GM20431 (cell line): Measurements from ENCODE around the gene VCAN.

Experiments used
- in situ Hi-C: fragments of 300-500 bp; cut with MseI, MboI; formaldehyde crosslinking; loops from one replicate; pipeline ENCODE4 v1.15.0; 2020; ENCODE audit warnings: low sequenced_read_pairs; ENCODE audit not compliant: unreplicated experiment

The VCAN gene

DNA sequence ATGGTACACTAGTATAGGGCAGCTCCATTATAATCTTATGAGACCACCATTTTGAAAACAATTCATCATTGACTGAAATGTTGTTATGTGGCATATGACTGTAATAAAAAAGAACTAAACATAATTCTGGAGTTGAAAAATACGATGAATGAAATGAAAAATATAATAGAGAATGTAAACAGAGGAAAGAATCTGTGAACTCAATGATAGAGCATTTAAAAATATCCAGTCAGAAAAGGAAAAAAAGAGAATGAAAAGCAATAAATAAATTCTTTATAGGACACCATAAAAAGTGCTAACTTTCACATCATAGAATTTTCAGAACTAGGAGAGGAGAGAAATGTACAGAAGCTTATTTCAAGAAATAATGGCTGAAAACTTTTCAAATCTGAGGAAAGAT lies 17.6 kb upstream of the VCAN start:
- in situ Hi-C loops: no loop called here

DNA sequence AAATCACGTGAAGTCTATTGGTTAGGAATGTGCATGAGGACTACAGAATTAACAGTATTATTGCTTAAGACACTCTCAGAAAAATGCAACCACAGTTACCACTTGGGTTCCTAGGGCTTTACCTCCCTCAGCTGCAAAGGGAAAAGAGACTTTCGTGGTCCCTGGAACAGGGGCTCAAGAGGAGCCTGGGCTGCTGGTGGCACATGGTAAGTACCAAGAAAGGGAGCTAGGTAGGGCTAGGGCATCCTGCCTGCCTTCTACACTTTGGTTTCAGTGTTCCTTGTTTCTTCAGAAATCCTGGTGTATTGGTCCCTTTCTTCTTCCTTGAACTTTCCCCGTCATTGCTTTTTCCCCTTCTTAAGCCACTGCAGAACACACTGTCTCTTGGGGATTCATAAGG lies 7.3 kb upstream of the VCAN start:
- in situ Hi-C loops: no loop called here

DNA sequence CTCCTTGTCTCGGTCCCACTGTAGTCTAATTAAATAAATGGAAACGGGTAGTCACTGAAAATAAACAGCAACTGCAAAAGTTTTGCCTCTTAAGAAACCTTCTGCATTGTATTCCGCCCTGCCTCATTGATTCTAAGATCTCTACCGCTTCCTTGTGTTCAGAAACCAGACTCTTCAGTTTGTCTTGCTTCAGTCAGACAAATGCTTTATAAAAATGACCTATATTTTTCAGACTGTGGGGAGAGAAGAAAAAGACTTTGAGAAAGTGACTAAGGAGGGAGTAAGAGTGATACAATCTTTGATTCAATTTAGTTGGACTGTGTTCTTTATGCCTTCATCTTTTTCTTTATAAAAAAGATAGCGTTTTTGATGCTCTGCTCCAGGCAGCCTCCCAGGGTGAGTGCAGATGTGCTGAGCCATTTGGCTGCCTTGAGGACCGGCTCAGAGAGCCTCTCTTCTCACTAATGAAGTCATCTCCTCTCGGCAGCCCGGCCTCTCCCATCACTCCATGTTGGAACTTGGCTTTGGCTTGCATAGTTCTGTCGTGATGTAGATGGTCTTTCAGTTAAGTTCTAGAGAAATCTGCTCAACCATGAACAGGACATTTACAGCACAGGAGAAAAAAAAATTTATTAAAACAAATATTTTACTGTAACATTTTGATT lies 4.0 kb upstream of the VCAN start:
- in situ Hi-C loops: no loop called here

DNA sequence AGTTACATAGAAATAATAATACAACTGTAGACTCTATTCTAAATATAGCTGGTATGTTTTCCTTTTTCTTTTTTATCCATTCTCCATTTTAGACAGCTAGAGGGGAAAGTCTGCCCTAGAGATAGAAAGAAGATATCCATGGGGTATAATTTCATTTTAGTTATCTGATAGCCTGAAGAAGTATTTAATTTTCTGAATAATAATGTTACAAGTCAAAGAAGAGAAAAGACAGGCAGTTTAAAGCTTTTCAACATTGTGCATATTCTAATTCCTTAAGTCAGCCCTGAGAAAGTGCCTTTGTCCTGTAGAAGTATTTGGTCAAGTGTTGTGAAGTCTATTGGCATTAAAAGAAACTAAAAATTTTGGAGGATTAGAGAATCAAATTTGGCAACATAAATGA lies 2.5 kb upstream of the VCAN start:
- in situ Hi-C loops: no loop called here

DNA sequence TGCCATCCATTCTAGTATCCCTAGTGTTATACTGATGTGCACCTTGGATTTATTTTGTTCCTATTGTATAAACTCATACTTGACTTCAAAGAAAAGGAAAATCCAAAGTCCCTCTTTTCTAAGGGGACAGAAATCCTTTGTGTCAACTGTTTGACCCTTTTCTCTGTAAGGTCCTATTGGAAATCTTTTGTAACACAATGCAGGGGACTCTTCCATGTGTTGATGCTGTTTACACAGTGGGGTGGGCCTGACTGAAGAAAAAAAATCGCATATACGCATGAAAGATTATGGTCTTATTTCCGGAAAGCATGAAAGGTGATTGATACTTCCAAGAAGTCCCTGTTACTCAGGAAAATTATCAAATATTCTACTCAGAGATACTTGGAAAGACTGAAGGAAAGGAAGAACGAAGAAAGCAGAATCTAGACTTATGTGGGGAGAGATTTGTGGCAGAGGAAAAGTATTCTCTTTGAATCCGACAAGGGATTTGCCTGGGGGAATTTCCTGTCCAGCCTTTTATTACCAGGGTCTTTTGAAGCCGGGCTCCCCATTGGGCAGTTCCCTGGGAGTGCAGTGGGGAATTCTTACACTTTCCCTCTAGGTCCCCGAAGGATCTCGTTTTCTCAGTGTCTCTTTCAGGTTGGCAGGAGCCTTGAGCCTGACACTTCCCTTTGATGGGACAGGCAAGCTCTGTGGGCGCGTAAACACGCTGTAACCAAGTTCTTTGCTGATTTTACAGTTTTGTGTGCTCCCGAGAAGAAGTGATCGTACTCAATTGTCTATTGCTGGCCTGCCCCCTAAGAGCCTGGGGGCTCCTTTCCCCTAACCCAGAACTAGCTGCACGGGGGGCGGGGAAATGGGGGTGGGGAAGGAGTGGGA lies 779 bp upstream of the VCAN start:
- in situ Hi-C loops: no loop called here

DNA sequence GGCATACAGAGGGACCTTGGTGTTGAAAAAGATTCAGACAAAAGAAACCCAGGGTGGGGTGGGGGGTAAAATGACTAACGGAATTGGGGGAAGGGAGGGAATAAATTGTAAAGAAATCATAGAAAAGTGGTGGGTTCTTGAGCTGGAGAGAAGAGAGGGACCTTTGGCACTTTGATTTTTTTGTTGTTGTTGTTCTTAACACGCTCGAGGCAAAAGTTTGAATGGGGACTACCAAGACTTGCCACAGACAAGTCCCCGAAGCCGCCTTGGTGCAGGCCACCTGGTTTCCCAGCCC lies 616 bp downstream of the VCAN start:
- in situ Hi-C loops: no loop called here

DNA sequence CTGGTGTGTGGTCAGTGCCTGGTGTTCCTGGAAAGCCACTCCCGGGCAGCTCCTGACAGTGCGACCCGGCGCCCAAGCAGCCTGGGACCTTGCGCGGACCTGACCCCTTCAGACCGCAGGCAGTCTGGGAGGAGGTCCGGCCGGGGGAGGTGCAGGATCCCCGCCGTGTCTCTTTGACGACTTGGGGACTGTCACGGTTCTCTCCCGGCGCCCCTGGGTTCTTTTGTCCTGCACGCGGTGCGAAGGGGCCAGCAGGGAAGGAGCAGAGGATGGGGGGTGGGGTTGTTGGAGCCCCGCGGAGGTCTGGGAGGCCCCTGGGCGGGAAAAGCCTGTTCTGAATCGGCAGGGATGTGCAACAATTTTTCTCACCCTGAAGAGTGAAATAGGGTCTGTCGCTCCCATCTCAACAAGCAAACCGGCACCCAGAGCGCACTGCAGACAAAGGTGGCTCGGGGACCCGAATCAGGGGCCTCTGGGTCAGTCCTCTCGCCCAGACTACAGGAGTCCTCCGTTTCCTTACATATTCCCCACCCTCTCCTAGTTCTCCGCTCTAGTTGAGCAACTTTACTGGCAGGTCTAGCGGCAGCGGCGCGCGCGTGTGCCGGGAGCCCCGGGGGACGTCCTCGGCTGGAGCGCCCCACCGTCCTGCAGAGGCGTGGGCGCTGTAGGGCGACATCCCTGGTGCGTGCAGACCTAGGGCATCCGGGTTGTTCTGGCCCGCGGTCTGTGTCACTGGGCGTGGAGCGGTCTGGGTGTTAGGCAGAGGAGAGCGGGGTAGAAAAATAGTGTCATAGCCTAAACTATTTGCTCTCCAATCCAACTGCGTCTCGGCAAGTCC lies 1.2 kb downstream of the VCAN start:
- in situ Hi-C loops: no loop called here

DNA sequence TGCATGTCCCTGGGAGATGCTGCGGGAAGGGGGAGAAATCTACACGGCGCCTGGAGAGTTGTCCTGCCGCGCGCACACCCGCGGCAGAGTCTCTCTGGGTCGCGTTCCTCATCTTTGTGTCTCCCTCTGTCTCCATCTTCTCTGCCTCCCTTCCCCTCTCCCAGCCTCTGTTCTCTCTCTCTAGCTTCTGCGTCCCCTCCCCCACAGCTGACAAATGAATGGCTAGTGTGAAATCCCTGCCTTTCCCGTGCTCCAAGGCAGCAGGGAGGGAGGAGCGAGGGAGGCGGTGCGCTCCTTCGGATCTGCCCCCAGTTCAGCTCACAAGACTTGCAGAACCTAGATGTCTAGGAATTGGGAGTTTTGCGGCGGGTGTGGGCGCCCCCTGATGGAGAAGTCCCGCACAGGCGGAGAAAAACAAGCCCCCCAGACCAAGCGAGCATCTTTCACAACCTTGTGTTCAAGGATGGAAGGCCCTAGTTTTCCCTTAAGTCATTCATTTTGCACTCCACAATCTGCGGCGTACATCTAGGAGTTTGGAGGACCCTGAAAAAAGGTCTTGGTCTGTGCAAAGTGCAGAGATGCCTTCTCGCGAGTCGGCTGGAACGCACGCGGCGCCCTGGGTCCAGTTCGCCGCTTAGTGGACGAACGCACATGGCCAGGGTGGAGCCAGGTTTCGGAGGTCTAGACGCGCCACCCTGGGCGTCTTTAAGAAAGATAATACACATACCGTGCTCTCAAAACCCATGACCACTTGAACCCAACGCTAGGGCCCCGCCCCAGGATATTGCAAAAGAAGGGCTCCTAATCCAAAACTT lies 2.0 kb downstream of the VCAN start:
- in situ Hi-C loops: no loop called here

DNA sequence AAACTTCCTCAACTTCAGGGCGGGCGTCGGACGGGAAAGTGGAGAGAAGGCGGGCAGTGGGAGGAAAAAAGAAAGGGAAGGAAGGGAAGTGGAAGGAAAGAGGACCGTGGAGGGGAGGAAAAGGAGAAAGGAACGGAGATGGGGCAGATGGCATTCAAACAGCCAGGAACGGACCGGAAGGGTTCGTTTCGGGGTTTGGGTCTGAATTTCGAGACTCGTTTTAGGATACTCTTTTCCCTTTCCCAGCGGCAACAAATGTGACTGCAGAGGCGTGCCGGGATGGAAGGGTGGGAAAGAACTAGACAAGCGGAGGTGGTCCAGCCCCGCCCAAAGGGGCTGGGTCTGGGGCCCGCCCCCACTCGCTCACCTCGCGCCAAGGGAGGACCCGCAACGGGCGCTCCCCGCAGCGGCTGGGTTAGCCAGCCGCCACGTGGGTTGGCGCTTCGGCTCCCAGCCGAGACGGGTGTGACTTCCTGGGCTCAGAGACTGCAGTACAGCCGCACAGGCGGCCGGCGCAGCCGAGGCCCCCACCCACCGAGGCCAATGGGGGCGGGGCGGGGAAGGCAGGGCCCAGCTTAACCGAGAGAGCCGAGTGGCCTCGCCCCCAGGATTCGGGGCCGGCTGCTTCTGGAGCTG lies 2.7 kb downstream of the VCAN start:
- in situ Hi-C loops: no loop called here

DNA sequence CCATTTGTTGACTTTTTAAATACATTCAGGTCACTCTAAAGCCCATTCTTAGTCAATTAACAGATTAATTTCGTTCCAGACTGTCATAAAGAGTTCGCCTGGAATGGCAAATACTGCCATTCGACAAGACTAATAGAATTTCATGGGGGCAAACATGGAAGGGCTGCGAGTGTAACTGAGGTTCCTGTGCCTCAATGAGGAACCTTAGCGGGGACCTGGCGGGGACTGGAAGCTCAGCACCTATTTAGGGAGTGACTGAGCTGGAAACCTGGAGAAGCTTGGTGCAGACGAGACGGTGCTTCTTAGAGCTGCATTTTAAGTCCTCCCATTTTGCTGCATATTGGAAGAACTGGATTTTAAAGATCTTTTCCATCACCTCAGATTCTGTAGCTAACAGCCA lies 3.4 kb downstream of the VCAN start:
- in situ Hi-C loops: no loop called here

DNA sequence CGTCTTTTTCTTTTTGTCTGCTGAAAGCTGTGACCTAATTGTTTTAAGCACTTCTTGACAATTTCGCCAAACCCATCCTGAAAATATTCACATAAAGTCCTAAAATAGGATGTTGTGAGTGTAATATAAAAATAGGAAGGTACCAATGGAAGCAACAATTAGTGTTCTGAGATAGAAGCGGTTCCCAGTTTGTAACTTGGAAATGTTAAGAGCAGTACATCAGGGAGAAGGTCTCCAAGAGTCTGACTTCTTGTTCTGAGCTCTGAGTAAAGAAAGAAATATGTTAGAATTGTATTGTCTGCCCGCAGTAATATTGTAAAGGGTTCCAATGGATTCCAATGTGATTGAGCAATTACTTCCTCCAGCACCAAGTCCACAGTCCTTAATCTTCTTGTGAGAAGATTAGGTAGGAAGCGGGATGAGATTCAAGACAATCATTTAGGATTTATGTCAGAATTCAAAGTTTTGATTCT lies 3.9 kb downstream of the VCAN start:
- in situ Hi-C loops: no loop called here

DNA sequence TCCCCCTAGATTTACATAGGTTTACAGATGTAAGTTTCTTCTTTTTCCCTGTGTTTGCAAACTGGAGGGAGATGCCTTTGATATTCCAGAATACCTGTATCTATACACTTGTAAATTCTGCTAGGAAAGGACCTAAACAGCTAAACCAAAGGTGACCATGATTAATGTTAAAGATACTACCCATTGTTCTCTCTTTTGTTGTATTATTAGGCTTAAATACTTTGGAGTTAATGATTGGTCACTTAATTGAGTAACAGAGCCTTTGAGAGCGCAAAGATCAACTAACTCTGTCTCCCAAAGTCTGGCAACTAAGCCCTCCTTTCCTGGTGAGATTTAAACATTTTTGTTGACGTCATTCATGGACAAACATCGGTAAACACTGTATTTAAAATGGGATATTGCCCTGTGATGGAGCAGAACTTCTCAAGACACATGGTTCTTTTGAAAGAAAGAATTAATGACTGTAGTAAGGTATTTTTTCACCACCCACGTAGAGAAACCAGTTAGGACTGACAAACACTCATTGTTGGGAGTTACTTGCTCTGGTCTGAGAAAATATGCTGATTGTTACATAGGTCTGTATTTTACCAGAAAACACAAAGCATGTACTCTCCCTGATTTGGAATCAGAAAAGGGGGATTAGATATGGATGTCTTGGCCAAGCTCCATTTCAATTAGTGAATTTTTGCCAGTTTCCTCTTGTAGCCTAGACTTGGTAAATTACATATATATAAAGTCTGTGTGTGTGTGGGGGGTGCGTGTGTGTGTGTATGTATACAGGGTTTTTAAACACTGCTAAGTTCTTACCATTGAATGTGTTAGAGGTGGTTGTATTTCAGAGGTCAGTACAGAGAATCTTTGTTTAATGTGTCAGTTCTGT lies 4.6 kb downstream of the VCAN start:
- in situ Hi-C loops: no loop called here

DNA sequence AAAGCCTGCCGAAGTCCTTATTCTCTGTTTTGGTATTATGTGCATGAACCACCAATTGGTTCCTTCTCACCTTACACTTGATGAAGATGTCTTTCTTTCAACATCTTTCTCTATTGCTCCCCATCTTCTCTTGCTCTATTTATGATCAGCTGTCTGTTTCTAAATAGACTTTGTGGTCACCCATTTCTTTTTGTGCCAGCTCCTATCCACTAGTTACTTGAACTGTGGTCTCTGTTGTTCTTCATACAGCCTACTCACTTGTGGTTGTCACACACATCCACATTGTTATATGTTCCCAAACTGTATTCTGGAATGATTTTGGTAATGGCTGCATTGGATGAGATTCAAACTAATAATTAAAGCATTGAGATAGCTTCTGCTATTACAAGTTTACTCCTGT lies 11.4 kb downstream of the VCAN start:
- in situ Hi-C loops: no loop called here

DNA sequence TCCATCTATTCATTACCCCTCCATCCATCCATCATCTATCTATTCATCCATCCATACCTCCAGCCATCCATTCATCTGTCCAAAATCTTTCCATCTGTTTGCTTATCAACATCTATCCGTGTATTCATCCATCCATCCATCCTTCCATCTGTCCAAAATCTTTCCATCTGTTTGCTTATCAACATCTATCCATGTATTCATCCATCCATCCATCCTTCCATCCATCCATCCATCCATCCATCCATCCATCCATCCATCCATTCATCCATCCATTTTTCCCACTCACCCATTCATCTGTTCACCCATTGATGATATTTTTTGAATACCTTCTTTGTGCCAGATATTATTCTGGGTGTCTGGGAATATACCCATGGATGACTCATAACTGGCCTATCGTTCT lies 12.8 kb downstream of the VCAN start:
- in situ Hi-C loops: no loop called here

DNA sequence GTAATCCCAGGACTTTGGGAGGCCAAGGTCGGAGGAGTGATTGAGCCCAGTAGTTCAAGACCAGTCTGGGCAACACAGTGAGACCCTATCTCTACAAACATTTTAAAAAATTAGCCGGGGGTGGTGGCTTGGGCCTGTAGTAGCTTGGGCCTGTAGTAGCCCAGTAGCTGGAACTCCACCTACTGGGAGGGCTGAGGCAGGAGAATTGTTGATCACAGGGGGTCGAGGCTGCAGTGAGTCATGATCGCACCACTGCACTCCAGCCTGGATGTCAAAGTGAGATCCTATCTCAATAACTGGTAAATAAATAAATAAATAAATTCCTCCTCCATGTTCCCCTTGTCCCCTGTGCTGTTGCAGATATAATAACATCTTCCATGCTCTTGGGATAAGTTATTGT lies 14.3 kb downstream of the VCAN start:
- in situ Hi-C loops: no loop called here

DNA sequence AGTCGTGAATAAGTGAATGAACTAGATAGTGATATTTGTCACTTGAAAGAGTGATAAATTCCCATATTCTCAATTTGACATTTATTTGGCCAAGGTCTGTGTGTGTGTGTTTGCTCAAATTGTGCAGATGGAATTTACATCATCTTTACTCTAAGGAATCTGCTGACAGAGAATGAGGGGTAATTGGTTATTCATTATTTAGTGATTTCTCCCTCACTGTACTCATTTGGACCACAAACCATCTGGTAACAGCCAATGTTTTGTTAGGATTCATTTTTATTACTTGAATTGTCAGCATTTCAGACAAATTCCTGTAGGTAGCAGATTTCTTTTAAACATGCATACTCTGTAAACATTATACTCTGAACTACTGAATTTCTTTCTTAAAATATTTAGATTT lies 15.6 kb downstream of the VCAN start:
- in situ Hi-C loops: no loop called here

DNA sequence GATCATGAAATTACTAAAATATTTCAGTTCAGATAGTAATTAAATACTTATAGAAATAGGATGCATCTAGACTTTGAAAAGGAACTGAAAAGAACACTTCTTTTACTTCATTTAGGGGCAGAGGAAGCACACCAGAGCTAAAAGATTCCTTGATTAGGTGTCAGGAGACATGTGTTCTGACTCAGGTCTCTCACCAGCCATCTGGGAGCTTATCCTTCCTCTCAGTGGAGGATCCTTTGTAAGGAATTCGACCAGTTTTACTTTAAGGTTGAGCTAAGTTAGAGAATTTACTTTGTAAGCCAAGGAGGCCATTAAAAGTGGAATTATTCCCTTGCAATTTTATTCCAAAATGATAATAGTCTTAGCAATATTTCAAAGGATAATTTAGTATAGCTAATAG lies 16.7 kb downstream of the VCAN start:
- in situ Hi-C loops: no loop called here

DNA sequence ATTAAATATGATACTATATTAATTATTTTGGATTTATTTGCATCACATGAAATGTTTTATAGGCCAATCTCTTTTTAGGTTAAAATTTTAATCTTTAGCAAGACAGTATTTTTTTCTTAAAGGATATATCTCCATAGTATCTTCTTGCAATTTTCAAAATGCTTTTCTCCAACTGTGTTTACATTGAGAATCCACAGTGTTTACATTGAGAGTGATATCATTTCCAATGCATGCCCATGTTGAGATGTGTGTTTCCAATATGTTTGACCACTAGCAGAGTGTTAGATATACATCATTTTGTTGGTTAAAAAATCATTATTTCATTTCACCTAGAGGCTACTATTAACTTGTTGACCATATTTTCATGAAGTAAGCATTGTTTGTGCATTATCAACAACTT lies 17.3 kb downstream of the VCAN start:
- in situ Hi-C loops: no loop called here

DNA sequence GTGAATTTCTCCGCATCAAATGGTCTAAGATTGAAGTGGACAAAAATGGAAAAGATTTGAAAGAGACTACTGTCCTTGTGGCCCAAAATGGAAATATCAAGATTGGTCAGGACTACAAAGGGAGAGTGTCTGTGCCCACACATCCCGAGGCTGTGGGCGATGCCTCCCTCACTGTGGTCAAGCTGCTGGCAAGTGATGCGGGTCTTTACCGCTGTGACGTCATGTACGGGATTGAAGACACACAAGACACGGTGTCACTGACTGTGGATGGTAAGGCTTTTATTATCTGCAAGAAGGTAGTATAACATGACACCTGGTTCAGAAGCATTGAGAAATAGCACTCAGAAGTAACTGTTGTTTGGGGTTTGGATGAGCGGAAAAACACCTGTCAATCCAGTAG lies 18.7 kb downstream of the VCAN start:
- in situ Hi-C loops: no loop called here
